Epithelial cell of proximal tubule (primary cell): ENCODE results near the gene CES3. TPM values are rescaled to one million over a fixed set of nuclear protein-coding genes. Genes with fewer than 3 reads are reported as not detected.
"Not testable (repeated sequence)": the region's sequence is repeated elsewhere in the genome, so short reads cannot be mapped to it uniquely, and the experiment has no call there.

Experiments used
- DNase-seq: peaks from one replicate; pipeline ENCODE4 v3.0.0-alpha.2; 2011; ENCODE audit warnings: low read depth
- H3K4me3 ChIP-seq: 2 replicates; pipeline ENCODE4 v1.5.1; 2011; ENCODE audit warnings: low read depth, mild to moderate bottlenecking, low read length
- CTCF ChIP-seq: conservative IDR thresholded peaks from 2 replicates; pipeline ENCODE4 v1.5.1; 2012; ENCODE audit warnings: low read depth, mild to moderate bottlenecking, low read length
- total RNA-seq: library from RNA; depleted of rRNA; stranded (reverse); fragments of >200 nt; gene quantifications from 2 replicates; pipeline ENCODE4 v1.2.3, GENCODE V29; 2015

Gene CES3
- total RNA-seq, 1 donor from 2014 or later: 0.75 TPM

GRCh38 chr16:66970775-66971720 lies 10.0 kb downstream of the CES3 start:
- no peak for DNase-seq
- no peak for TF ChIP-seq CTCF
- no peak overlapping the region for H3K4me3 ChIP-seq

GRCh38 chr16:66972983-66973382 lies 11.9 kb downstream of the CES3 start:
- TF ChIP-seq CTCF: no peak
- H3K4me3 ChIP-seq: no peak overlapping the region
- no peak for DNase-seq

GRCh38 chr16:66973716-66974115 lies 12.7 kb downstream of the CES3 start:
- no peak for DNase-seq
- no peak for TF ChIP-seq CTCF
- no peak overlapping the region for H3K4me3 ChIP-seq

GRCh38 chr16:66974156-66974931 lies 13.3 kb downstream of the CES3 start:
- DNase-seq, H3K4me3 ChIP-seq: not testable (repeated sequence)

GRCh38 chr16:66974932-66975246 lies 13.8 kb downstream of the CES3 start:
- not testable (repeated sequence) for DNase-seq, H3K4me3 ChIP-seq

- no peak for DNase-seq
- TF ChIP-seq CTCF: no peak
- H3K4me3 ChIP-seq: no peak overlapping the region
These were observed 14.3 kb downstream of the CES3 start for GRCh38 chr16:66975302-66975893.

GRCh38 chr16:66976746-66977145 lies 15.7 kb downstream of the CES3 start:
- H3K4me3 ChIP-seq: no peak overlapping the region
- no peak for TF ChIP-seq CTCF
- no peak for DNase-seq
